ENCODE measurements around the gene MAN1A1. TPM values are rescaled to one million over a fixed set of nuclear protein-coding genes. Genes with fewer than 3 reads are reported as not detected.

MAN1A1 gene
- total RNA-seq, result 10 to 100 TPM; 17.9 to 27.9 TPM

DNA sequence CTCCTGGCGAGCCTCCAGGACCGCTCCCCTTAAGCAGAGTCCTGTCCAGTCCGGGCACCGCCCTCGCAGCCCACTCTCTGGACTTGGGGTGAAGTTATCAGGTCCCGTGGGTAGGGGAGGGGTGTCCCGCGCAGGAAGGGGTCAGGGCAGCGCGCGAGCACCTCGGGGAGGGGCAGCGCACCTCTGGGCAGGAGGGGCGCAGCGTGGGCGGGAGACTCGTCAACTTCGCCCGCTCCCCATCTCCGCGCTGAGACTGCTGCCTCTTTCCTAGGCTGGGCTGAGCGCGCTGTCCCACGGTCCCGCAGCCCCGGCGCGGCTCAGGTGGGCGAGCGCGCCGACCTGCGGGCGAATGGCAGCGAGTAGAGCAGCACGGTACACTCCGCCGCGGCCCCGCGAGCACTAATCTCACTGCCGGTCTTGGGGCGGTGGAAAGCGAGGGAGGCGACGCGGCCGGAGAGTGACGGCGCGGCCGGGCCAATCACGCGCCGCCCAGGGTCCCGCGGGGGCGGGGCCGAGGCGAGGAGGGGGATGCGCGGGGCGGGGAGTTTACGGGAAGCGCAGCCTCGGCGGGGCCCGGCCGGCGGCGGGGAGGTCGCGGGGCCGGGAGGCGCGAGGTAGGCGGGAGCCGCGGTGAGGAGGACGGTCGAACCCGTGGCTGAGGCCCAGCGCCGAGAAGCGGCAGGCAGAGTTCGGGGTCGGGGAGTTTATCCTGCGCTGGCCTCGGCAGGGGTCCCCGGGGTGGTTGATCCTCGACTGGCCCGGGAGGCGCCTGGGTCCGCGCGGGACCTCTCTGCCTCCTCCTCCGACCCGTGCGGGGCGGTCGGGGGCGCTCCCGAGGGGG is at the start of gene MAN1A1:
MAN1A1 (minus strand) TSS at position 401 of the 841 bp plus-strand sequence. CDS start 696 bp downstream, outside the sequence.
- TF ChIP-seq, protein P1, sequence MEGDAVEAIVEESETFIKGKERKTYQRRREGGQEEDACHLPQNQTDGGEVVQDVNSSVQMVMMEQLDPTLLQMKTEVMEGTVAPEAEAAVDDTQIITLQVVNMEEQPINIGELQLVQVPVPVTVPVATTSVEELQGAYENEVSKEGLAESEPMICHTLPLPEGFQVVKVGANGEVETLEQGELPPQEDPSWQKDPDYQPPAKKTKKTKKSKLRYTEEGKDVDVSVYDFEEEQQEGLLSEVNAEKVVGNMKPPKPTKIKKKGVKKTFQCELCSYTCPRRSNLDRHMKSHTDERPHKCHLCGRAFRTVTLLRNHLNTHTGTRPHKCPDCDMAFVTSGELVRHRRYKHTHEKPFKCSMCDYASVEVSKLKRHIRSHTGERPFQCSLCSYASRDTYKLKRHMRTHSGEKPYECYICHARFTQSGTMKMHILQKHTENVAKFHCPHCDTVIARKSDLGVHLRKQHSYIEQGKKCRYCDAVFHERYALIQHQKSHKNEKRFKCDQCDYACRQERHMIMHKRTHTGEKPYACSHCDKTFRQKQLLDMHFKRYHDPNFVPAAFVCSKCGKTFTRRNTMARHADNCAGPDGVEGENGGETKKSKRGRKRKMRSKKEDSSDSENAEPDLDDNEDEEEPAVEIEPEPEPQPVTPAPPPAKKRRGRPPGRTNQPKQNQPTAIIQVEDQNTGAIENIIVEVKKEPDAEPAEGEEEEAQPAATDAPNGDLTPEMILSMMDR (IDR thresholded peaks at IDR 0.05), result peak in 2 of 4 experiments; percentile 25 to 31
- TF ChIP-seq POLR2A (IDR thresholded peaks at IDR 0.05) (peak; percentile 97), POLR2AphosphoS5 (IDR thresholded peaks at IDR 0.05) (peak; percentile 87)
- peak within 1 kb of the TSS; percentile 79 to 95 for H3K4me3 ChIP-seq
- no peaks in the 10 kb centered on the region for H3K27me3 ChIP-seq (replicated peaks; ENCODE audit: insufficient read depth)
- WGBS, result under 1% methylated on average over 89 of the region's 103 CpGs
- peak within 1 kb of the TSS; percentile 84 to 91 for H3K27ac ChIP-seq
- no peaks in the 10 kb centered on the region for H3K9me3 ChIP-seq
- peak; percentile 87 for DNase-seq (ENCODE audit: low spot score)
- no peaks in the 10 kb centered on the region for H3K4me1 ChIP-seq (replicated peaks)
- intact Hi-C loops (cut with DNase I), result loop anchor here (5.0 to 10.0 kb wide), 3 partner anchors 192 to 625 kb away; no protein-coding TSS in a partner anchor
- H3K36me3 ChIP-seq, result no peaks in the 10 kb centered on the region

DNA sequence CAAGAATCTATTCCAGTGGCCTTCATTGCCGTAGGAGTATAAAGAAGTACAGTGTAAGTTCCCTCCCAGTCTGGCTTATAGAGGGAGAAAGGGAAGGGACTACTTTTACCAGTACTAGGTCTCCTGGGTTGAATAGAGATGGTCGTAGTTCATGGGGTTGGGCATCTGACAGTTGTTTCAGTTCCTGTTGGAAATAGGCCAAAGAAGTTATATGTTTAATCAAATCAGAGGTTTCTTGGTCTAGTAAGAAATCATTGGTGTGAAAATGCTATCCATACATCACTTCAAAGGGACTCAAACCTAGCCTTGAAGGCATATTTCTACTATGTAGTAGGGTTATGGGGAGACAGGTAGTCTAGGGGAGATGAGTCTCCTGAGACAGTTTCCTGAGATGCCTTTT is 45.6 kb upstream of the MAN1A1 start:
- WGBS, result 91% methylated on average over 2 of the region's 2 CpGs
- no peak for TF ChIP-seq POLR2AphosphoS5 (IDR thresholded peaks at IDR 0.05)
- no peak for TF ChIP-seq POLR2A (IDR thresholded peaks at IDR 0.05)
- TF ChIP-seq, protein P1 (IDR thresholded peaks at IDR 0.05), result no peak
- no peak overlapping the region for H3K4me3 ChIP-seq
- no peak overlapping the region for H3K27ac ChIP-seq
- no peaks in the 10 kb centered on the region for H3K9me3 ChIP-seq
- H3K36me3 ChIP-seq, result no peaks in the 10 kb centered on the region
- H3K4me1 ChIP-seq (replicated peaks), result no peaks in the 10 kb centered on the region
- no peaks in the 10 kb centered on the region for H3K27me3 ChIP-seq (replicated peaks; ENCODE audit: insufficient read depth)
- intact Hi-C loops (cut with DNase I), result no loop called here
- DNase-seq (ENCODE audit: low spot score), result no peak

DNA sequence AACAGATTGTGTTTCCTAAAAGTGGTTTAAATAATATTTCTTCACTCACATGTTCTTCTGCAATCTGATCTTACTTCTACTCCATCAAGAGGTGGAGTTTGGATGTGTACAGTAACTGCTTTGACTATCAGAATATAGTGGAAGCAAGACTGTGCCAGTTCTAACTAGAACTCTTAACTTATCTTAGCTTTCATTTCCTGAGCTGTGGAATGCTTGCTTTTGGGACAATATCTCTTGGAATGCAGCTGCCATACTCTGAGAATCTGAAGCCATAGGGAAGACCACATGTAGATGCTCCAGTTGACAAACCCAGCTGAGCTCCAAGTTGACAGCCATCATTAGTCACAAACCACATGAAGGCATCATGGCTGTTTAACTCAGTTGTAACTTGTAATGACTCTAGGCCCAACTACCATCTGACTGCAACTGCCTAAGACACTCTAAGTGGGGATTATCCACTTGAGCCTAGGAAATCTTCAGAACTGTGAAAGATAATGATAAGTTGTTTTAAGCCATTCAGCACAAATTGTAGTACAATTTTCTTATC is 40.8 kb upstream of the MAN1A1 start:
- Histone ChIP-seq H3K4me3 (no peak overlapping the region), H3K4me1 (replicated peaks) (no peaks in the 10 kb centered on the region), H3K9me3 (no peaks in the 10 kb centered on the region), H3K27me3 (replicated peaks; ENCODE audit: insufficient read depth) (no peaks in the 10 kb centered on the region), H3K36me3 (no peaks in the 10 kb centered on the region), H3K27ac (no peak overlapping the region)
- DNase-seq (ENCODE audit: low spot score), result no peak
- TF ChIP-seq, protein P1 (IDR thresholded peaks at IDR 0.05), result no peak
- TF ChIP-seq POLR2A (IDR thresholded peaks at IDR 0.05), result no peak
- TF ChIP-seq POLR2AphosphoS5 (IDR thresholded peaks at IDR 0.05), result no peak
- intact Hi-C loops (cut with DNase I), result no loop called here

DNA sequence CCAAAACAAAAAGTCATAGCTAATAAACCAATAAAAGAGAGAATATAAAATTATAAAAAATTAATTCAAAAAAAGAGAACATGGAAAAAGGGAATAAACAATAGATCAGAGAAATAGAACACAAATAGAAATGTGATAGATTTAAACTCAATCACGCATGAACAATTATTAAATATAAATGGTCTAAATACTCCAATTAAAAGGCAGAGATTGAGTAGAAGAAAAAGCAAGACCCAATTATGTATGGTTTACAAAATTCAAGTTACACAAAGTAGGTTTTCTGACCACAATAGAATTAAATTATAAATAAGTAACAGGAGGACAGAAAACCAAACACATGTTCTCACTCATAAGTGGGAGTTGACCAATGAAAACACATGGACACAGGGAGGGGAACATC is 36.4 kb upstream of the MAN1A1 start:
- TF ChIP-seq, protein P1 (IDR thresholded peaks at IDR 0.05), result no peak
- no peak for TF ChIP-seq POLR2AphosphoS5 (IDR thresholded peaks at IDR 0.05)
- TF ChIP-seq POLR2A (IDR thresholded peaks at IDR 0.05), result no peak
- H3K36me3 ChIP-seq, result no peaks in the 10 kb centered on the region
- H3K4me1 ChIP-seq (replicated peaks), result no peaks in the 10 kb centered on the region
- H3K27me3 ChIP-seq (replicated peaks; ENCODE audit: insufficient read depth), result no peaks in the 10 kb centered on the region
- H3K9me3 ChIP-seq, result no peaks in the 10 kb centered on the region
- no peak overlapping the region for H3K4me3 ChIP-seq
- no peak for DNase-seq (ENCODE audit: low spot score)
- intact Hi-C loops (cut with DNase I), result no loop called here
- H3K27ac ChIP-seq, result no peak overlapping the region
- WGBS, result 97% methylated on average over 1 of the region's 1 CpG

Data from prostate gland (tissue), 2 donors.